ENCODE measurements around the gene PTPRE.

The PTPRE gene

GRCh38 chr10:128054163-128054970 lies 147.5 kb downstream of the PTPRE start:
- in situ Hi-C loops (cut with MboI; ENCODE audit: low sequenced_read_pairs), result no loop called here

- in situ Hi-C loops (cut with MboI; ENCODE audit: low sequenced_read_pairs), result no loop called here
These were observed 148.4 kb downstream of the PTPRE start for GRCh38 chr10:128055061-128055868.

- in situ Hi-C loops (cut with MboI; ENCODE audit: low sequenced_read_pairs), result no loop called here
These were observed 149.6 kb downstream of the PTPRE start for GRCh38 chr10:128056303-128057050.

GRCh38 chr10:128058106-128058749 lies 151.3 kb downstream of the PTPRE start:
- in situ Hi-C loops (cut with MboI; ENCODE audit: low sequenced_read_pairs), result no loop called here

GRCh38 chr10:128058750-128059134 lies 151.8 kb downstream of the PTPRE start:
- in situ Hi-C loops (cut with MboI; ENCODE audit: low sequenced_read_pairs), result no loop called here

GRCh38 chr10:128059266-128059981 lies 152.5 kb downstream of the PTPRE start:
- in situ Hi-C loops (cut with MboI; ENCODE audit: low sequenced_read_pairs), result no loop called here

- in situ Hi-C loops (cut with MboI; ENCODE audit: low sequenced_read_pairs), result no loop called here
These were observed 153.0 kb downstream of the PTPRE start for GRCh38 chr10:128059982-128060293.

GRCh38 chr10:128060341-128061250 lies 153.7 kb downstream of the PTPRE start:
- in situ Hi-C loops (cut with MboI; ENCODE audit: low sequenced_read_pairs), result no loop called here

GRCh38 chr10:128061306-128062300 lies 154.7 kb downstream of the PTPRE start:
- in situ Hi-C loops (cut with MboI; ENCODE audit: low sequenced_read_pairs), result no loop called here

GRCh38 chr10:128062331-128062880 lies 155.5 kb downstream of the PTPRE start:
- in situ Hi-C loops (cut with MboI; ENCODE audit: low sequenced_read_pairs), result no loop called here

GRCh38 chr10:128062881-128063563 lies 156.1 kb downstream of the PTPRE start:
- in situ Hi-C loops (cut with MboI; ENCODE audit: low sequenced_read_pairs), result no loop called here

GRCh38 chr10:128063736-128064107 lies 156.8 kb downstream of the PTPRE start:
- in situ Hi-C loops (cut with MboI; ENCODE audit: low sequenced_read_pairs), result no loop called here

- in situ Hi-C loops (cut with MboI; ENCODE audit: low sequenced_read_pairs), result no loop called here
These were observed 157.4 kb downstream of the PTPRE start for GRCh38 chr10:128064108-128064969.

- in situ Hi-C loops (cut with MboI; ENCODE audit: low sequenced_read_pairs), result no loop called here
These were observed 158.2 kb downstream of the PTPRE start for GRCh38 chr10:128064970-128065580.

- in situ Hi-C loops (cut with MboI; ENCODE audit: low sequenced_read_pairs), result no loop called here
These were observed 159.1 kb downstream of the PTPRE start for GRCh38 chr10:128065881-128066534.
